GM18508 (cell line): Measurements from ENCODE around the gene CTBP2.

Experiments used
- ATAC-seq: cut with Tn5 transposase; IDR thresholded peaks from one replicate; pipeline ENCODE4 v1.9.1; 2021; ENCODE audit warnings: moderate number of reproducible peaks; ENCODE audit not compliant: insufficient read depth, unreplicated experiment

CTBP2 gene

DNA sequence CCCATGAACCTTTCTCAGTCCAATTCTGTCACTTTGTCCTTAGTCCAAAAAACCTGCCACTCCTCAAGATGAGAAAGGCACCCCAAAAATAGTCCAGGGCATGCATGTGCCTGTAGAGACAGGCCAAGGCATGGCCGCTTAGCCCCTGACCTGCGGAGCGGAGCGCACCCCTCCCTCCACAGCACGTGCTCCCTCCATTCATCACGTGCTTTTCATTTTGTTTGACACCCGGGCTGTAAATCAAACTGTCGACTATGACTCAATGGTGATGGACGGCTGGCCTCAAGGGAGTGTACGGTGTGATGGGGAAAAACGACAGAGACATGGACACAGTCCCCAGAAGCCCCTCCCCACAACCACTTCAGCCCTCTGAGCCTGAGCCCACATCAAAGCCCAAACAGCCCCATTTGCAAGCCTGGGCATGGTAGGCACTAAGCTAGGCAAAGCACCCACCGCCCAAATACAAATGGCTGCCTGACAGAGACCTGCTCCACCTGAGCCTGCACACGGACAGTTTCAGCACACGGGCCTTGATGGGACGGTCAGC lies 127.8 kb downstream of the CTBP2 start:
- no peak for ATAC-seq

DNA sequence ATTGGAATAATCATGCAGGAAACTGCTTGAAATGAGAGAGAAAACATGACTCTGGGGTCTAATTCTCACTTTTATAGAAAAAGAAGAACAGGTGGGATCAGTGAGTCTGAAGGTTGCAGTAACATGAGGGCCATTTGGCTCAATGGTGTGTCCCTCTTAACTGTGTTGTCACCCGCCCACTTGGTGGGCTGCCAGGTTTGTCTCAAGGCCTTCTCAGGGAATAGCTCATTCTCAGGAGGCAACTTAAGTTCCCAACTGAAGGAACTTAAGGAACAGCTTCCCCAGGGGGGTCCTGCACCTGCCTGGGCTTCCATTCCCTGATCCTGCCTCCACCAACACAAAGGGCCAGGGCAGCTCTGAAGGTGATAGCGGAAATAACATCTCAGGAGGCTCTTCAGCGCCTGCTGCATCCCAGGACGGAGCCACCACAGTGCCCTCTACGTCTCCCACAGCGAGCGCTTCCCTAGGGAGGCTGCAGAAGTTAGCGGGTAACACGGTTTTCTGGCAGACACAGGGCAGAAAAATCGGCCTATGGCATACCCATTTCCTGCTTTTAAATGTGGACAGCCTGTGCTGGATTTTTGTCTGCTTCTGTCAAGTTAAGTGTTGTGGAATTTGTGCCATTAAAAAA lies 129.7 kb downstream of the CTBP2 start:
- no peak for ATAC-seq

DNA sequence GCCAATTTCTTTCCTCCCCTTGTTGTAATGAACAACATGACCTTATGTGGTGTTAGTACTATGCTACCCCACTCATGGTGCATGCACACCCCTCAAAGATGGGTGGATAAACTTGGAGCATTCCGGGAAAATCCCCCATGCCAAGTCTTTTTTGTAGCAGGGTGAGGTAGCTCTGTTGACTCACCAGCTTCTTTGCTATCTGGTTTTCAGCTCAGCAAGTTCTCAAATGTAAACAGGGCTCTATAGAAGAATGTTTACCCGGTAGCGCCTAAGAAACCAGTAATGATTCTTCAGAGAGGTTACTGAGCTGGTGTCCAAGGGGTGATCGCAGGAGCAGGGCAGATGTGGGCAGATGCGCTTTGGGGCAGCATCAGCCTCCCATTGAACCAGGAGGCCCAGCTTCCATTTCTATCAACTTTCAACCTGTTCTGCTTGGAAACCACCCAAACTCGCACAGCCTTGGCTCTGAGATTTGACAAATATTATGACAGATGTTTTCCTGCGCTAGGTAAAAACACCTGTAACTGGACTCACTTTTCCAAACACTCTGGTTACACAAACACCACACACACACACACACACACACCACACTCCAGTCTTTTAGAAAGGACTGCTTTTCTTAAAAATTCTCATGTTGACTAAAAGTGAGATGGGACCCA lies 130.7 kb downstream of the CTBP2 start:
- no peak for ATAC-seq

DNA sequence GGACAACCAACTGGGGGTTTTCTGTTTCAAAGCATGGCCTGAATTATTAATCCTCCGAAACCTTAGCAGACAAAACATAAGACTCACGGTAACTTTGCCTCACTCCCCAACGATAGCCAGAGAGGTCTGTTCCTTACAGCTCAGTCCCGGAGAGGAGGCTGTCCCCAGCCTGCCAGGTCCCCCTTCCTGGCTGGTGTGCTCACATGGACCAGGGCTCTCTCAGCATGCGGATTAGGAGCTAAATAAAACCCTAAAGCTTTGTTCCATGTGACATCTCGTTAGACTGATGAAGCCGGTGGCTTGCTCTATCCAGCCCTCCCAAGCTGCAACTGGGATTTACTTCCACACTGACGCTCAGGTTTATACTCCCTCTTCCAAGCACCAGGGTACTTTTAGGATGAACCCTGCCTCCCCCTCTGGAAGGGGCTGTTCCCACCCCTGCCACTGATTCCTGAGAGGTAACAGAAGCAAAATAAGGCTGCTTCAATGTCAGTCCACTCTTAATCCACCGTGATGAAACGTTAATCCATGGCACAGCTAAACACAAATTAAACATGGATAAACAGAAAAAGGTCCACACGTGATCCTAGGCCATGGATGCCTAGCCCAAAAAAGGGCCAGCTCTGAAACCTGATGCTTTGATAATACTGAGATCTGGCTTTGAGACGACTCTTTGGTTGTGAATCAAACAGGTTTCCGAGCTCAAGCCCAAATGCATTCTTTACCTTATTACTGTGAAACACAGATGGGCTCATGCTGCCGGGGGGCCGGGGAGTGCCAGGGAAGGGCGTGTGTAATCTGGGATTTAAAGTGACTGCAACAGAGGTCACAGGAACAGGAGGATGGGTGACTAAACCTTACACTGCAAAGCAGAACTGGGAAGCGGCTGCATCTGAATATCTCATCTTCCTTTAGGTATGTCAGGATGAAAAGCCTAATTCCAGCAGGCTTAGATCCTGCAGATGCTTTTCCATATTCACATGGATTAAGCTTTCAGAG lies 132.2 kb downstream of the CTBP2 start:
- ATAC-seq: no peak

DNA sequence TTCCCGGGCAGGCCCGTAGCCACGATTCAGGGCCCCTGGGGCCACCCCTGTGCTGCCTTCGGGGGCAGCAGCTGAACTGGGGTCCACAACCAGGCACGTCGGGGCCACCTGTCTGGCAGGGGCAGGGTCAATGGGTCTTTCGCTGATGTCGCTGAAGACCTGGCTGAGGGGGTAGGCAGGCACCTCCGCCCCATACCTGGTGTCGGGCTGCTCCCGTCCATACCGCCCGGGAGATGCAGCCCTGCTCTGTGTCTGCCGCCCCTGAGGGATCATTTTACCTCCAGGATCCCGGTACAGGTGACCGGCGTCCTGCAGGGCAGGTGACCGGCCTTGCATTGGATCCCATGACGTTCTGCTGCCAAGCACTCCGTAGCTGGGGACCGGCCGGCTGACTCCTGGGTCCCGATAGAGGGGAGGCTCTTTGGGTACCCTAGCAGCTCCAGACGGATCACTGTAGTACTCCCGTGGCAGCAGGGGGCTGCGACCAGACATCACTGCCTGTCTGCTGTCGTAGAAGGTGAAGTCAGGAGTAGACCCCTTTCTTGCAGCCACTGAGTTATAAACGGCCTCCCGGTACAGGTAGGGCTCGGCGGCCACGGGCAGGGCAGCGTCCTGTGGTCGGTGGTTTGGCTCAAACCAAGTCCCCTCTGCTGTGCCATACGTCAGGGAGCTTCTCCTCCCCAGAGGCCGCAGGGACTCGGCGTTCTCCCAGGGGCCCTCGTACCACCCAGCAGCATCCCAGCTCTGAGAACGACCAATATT lies 133.2 kb downstream of the CTBP2 start:
- ATAC-seq: no peak

DNA sequence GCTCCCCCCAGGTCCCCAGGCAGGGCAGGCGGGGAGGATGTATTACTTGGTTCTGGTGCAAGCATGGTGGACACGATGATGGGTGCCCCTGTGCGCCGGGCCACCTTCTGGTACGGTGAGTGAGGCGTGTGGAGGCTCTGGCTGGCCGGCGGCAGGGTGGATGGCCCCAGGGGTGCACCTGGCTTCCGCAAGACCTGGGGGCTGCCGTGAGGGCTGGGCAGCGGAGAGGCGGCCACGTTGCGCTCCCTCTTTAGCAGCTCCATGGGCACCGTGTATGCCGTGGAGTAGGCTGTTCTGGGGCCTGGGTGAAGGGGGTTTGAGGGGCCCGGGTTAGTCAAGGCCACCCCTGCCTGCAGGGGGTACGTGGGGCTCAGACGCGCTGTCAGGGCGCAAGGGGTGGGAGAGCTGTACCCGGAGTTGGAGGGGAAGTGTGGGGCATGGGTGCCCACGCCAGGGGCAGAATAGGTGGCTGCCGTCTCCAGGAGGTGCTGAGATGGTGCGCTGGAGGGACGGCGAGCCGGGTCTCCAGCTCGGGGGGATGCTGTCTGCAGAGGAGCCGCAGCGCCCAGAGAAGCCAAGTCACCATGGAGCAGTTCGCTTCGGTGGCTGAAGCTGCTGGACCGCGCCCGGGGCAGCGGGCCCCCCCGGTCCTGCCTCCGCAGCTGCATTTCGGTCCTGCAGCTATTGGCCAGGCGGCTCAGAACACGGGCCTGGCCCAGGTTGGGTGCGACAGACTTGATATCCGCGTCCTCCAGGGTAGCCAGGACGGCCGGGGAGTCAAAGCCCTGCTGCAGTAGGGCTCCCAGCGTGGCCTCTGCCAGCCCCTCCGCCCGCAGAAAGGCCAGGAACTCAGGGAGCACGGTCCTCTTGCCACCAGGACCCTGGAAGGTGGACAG lies 134.1 kb downstream of the CTBP2 start:
- no peak for ATAC-seq

DNA sequence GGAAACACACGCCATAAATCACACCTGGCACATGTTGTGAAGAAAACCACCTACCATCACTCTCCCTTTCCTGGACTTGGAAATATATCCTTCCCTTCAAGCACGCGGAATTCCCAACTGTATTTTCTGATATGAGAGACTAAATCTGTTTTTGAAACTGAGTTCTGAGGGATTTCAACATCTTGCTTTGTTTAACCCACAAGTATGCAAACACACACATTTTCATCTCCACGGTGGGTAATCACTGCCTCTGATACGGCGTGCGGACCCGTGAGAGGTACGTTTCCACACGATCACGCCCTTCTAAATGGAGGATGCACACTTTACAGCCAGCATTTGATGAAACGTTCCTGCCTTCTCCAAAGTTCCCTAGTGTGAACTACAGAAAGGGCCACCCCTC lies 135.0 kb downstream of the CTBP2 start:
- ATAC-seq: no peak

DNA sequence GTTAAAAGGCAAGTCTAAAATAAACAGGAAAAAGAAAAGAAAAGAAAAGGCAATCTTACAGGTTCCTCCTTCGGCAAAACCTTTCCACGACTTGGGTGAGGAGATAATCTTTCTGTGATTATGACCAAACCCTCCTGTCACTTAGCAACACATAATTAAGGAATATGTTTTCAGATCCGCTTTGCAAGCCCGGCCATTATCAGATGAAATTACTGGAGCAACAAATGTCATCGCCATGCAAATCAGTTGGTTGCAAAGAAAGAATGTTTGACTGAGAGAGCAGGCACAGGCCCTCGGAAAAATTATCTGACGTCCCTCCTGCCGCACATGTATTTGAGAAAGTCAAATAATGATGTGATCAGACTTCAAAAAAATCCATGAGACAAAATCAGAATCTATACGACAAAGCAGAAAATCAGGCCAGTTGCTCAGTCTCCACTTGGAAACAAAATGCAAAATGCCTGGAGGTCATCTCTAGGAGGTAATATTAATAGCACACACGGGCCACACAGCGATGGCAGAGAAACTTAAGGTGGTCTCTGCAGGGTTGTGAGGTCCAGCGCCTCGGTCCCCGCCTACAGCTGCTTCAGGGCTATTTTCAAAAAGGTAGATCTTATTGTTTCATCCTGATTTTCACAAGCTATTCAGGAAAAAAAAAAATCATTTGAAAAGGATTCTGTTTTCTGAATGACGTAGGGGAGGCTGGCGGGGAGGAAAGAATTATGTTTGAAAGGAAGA lies 135.7 kb downstream of the CTBP2 start:
- ATAC-seq: no peak

DNA sequence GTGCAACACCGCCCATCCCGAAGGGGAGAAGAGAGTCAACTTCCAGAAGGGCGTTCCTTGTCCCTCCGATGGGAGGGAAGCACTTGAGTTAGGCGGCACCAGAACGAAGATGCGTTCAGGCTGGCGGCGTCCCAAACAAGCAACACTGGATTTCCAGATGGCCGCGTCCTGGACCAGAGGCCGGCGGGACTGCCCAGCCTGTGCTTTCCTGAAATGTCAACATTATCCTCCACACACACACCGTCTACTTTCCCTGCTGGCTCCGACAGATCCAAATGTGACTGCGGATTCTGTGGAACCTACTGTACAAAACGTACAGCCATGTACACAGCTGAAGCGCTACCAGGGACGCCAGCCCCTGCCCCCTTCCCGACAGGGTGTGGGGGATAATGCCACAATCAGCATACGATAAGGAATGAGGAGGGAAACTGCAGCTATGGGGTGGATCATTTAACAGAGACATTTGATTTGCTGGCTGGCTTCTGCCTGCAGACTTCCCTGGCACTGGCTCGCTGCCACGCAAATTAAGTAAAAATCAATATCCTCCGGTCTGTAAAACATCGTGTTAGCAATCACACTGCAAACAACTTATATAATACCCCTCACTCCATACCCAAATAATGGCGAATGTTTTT lies 136.4 kb downstream of the CTBP2 start:
- ATAC-seq: no peak

DNA sequence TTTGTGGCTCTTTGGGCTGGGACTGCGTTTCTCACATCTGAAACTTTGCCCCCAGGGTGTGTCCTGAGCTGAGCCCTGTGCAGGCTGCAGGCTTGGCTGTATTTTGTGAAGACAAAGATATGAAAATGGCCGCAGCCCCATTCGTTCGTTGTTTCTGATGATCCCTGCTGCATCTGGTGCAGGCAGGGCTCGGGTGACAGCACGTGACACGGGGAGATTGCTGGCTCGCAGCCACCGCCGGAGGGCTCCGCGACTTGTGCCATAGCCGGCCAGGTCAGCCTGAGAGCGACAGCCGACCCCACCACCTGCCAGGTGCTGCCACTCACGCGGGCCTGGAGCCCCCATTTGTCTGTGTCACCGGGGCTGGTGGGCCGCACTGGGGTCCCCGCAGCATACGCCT lies 137.1 kb downstream of the CTBP2 start:
- ATAC-seq: no peak

DNA sequence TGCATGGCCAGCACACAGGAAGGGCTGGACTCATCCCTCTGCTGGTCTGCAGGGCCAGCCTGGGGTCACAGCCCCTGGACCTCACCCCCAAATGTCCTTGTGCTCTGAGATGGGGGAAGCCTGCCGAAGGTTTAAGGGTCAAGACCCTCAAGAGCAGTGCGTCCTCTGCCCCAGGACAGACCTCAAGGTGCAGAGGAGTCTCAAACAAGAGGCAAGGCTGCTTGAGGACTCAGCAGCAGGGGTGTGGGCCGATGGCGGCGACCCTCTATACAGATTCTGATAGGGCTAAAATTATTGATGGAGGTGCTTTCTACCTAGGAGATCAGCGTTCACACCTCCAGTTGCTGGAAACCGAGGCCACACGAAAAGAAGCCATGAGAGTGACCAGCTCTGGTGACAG lies 137.7 kb downstream of the CTBP2 start:
- no peak for ATAC-seq

DNA sequence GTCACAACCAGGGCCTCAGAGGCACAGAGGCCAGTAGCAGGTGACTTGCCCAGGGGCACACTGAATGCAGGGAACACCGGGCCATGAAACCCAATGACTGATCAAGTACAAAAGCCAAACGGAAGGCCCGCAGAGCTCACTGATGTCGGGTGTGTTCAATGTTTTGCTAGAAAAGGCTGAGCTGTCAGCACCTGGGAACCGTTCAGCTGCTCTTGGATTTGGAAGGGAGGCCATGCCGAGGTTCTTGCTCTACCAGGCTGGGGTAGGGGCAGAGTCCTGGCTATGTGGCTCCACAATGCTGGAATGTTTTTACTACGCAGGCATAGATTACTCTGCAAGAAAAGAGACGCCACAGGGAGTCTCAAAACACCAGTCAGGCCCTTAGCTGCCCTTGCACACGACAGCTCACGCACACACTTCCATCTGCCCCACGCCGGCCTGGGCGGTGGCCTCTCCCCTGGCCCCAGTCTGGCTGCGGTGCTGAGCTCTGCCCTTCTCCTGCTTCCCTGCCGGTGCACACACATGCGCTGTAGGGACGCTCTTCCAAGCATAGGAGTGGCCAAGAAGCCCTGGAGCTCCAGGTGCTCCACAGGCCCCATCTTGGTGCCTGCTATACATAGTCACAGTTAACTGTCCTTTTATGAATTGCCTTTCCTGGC lies 138.5 kb downstream of the CTBP2 start:
- no peak for ATAC-seq

DNA sequence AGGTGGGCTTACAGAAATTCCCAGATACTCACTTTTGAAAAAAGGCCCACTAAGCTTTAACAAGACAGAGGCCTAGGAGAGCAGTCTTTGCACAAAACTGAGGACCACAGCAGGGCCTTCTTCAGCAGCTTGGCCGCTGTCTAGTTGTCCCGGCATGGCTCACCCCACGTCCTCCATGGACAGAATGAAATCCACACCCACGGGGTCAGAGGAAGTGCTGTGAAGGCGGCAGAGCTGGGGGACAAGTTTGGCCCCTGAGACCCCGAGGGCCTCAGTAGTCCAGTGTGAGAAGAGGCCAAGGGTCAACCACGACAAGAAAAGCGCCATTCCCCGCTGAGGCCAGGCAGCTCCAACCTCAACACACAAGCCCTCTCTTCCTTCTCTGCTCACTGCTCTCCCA lies 139.5 kb downstream of the CTBP2 start:
- no peak for ATAC-seq

DNA sequence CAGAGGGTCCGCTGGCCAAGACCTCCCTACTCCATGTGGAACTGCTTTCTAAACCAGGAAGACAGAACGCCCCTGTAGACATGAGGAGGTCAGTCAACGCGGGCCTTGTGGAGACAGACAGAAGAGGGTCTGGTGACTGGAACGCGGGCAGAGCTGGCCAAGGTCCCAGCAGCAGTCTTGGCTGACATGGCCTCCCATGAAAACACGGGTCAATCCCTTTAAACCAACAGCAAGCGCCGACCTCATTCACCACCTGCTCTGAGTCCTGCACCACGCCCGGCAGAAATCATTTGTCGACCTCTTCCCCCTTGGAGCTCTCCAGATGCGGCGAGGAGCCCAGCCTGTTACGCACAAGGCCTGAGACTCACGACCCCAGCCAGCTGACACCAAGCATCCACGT lies 140.0 kb downstream of the CTBP2 start:
- ATAC-seq: no peak

DNA sequence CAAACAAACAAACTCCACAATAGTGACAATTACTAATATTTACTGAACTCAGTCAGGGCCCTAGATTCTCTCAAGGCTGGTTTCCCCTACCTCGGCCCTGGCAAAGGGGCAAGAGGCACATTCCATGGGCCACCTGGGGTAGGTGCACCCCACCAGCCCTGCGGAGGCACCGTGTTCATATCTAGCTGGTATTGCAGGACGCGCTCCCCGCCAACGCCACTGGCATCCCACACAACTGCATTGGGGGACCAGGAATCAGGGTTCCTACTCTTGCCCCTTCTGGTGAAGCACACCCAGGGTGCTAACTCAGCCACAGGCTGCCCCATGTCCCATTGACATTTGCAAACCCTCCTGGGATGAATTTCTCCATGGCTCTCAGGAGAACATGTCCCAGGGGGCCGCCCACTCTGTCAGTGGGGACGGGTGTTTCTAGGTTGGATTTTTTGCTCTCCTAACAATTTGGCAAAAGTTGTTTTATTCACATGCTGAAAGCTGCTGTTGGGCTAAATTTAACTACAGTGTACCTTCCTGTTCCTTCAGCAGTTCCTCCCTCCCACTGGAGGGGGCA lies 141.7 kb downstream of the CTBP2 start:
- ATAC-seq: no peak

DNA sequence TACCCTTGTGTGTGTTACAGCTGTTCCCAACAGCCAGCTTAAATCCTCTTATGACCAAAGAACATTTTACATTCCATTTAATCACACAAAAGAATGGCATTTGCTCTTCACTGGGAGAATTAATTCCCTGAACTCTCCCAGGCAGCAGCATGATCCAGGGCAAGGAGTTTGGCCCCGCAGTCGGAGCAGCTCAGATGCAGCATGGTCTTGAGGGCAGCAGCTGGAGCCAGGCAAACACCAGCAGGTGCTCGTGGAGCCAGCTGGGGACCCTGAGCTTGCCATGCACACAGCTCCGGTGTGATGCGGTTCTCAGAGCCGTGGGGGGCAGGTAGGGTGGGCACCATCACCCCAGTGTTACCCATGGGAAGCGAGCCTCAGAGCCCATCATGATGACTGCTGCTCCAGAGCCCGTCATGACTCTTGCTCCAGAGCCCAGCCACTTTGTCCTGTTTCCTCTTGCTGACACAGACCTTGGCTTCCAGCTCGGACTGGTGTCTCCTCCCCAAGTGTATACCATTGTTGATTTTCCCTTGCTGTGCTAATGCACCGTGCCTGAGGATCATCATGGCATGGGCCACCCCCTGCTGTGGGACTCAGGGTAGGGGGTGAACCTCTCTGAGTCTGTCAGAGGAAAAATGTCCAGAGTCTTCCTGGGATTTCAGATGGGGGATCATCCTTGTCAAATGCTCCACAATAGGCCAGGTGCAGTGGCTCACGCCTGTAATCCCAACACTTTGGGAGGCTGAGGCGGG lies 142.6 kb downstream of the CTBP2 start:
- ATAC-seq: no peak
